HG03460 (cell line): Measurements from ENCODE around the gene CCDC148.
"Not testable (repeated sequence)": the region's sequence is repeated elsewhere in the genome, so short reads cannot be mapped to it uniquely, and the experiment has no call there.

Experiments
- ATAC-seq: cut with Tn5 transposase; IDR thresholded peaks from one replicate; pipeline ENCODE4 v1.9.1; 2021; ENCODE audit not compliant: unreplicated experiment

CCDC148 gene

GRCh38 chr2:158443606-158444005, 12.9 kb downstream of the CCDC148 start:
- no peak for ATAC-seq

- not testable (repeated sequence) for ATAC-seq
Measured at GRCh38 chr2:158439062-158439461, 17.5 kb downstream of the CCDC148 start.

- not testable (repeated sequence) for ATAC-seq
Measured at GRCh38 chr2:158433716-158434115, 22.8 kb downstream of the CCDC148 start.

GRCh38 chr2:158432117-158432516, 24.4 kb downstream of the CCDC148 start:
- no peak for ATAC-seq

GRCh38 chr2:158414538-158414937, 42.0 kb downstream of the CCDC148 start:
- no peak for ATAC-seq

GRCh38 chr2:158413581-158413980, 43.0 kb downstream of the CCDC148 start:
- no peak for ATAC-seq

- no peak for ATAC-seq
Measured at GRCh38 chr2:158412206-158412605, 44.3 kb downstream of the CCDC148 start.

- no peak for ATAC-seq
Measured at GRCh38 chr2:158411748-158412147, 44.8 kb downstream of the CCDC148 start.

GRCh38 chr2:158410132-158410531, 46.4 kb downstream of the CCDC148 start:
- ATAC-seq = no peak

GRCh38 chr2:158407031-158407430, 49.5 kb downstream of the CCDC148 start:
- no peak for ATAC-seq

GRCh38 chr2:158405341-158405740, 51.2 kb downstream of the CCDC148 start:
- ATAC-seq = no peak

GRCh38 chr2:158403237-158403636, 53.3 kb downstream of the CCDC148 start:
- no peak for ATAC-seq

- no peak for ATAC-seq
Measured at GRCh38 chr2:158402665-158403064, 53.9 kb downstream of the CCDC148 start.

- ATAC-seq = no peak
Measured at GRCh38 chr2:158395166-158395565, 61.4 kb downstream of the CCDC148 start.

GRCh38 chr2:158394453-158394852, 62.1 kb downstream of the CCDC148 start:
- ATAC-seq = no peak

- ATAC-seq = no peak
Measured at GRCh38 chr2:158393886-158394285, 62.7 kb downstream of the CCDC148 start.

- no peak for ATAC-seq
Measured at GRCh38 chr2:158392687-158393086, 63.9 kb downstream of the CCDC148 start.

- ATAC-seq = no peak
Measured at GRCh38 chr2:158391876-158392275, 64.7 kb downstream of the CCDC148 start.

GRCh38 chr2:158391361-158391760, 65.2 kb downstream of the CCDC148 start:
- no peak for ATAC-seq

- no peak for ATAC-seq
Measured at GRCh38 chr2:158388159-158388558, 68.4 kb downstream of the CCDC148 start.

- no peak for ATAC-seq
Measured at GRCh38 chr2:158385646-158386045, 70.9 kb downstream of the CCDC148 start.

GRCh38 chr2:158381978-158382377, 74.6 kb downstream of the CCDC148 start:
- no peak for ATAC-seq

GRCh38 chr2:158381205-158381604, 75.3 kb downstream of the CCDC148 start:
- no peak for ATAC-seq

GRCh38 chr2:158380746-158381145, 75.8 kb downstream of the CCDC148 start:
- ATAC-seq = no peak
